MM.1S (cell line): ENCODE measurements around the gene DRICH1.
"Not testable (repeated sequence)": the region's sequence is repeated elsewhere in the genome, so short reads cannot be mapped to it uniquely, and the experiment has no call there.

Experiments
- DNase-seq: peaks from one replicate; pipeline ENCODE4 v3.0.0-alpha.2; 2015
- H2AFZ ChIP-seq: fragments of 300-600 bp; sonication (generic); 2 replicates; pipeline ENCODE4 v1.6.0; 2016; ENCODE audit warnings: antibody characterized with exemption, low read length
- H3F3A ChIP-seq: fragments of 300-600 bp; sonication (generic); 2 replicates; pipeline ENCODE4 v1.6.1; 2016; ENCODE audit warnings: mild to moderate bottlenecking, antibody characterized with exemption, low read length, moderate library complexity, mixed read lengths; ENCODE audit not compliant: insufficient read depth
- H3K27ac ChIP-seq: fragments of 300-600 bp; sonication (generic); 2 replicates; pipeline ENCODE4 v1.5.1; 2016; ENCODE audit warnings: mild to moderate bottlenecking, low read length
- H3K27me3 ChIP-seq: fragments of 300-600 bp; sonication (generic); replicated peaks from 2 replicates; pipeline ENCODE4 v1.6.0; 2016; ENCODE audit warnings: low read length; ENCODE audit not compliant: insufficient read depth
- H3K36me3 ChIP-seq: fragments of 300-600 bp; sonication (generic); replicated peaks from 2 replicates; pipeline ENCODE4 v1.6.1; 2016; ENCODE audit warnings: mild to moderate bottlenecking, low read length, mixed read lengths; ENCODE audit not compliant: insufficient read depth
- H3K4me1 ChIP-seq: fragments of 300-600 bp; sonication (generic); 2 replicates; pipeline ENCODE4 v1.6.1; 2016; ENCODE audit warnings: low read length, mixed read lengths
- H3K4me2 ChIP-seq: fragments of 300-600 bp; sonication (generic); 2 replicates; pipeline ENCODE4 v1.6.0; 2016; ENCODE audit warnings: low read depth, low read length
- H3K4me3 ChIP-seq: fragments of 300-600 bp; sonication (generic); 2 replicates; pipeline ENCODE4 v1.5.1; 2016; ENCODE audit warnings: low read length, mixed read lengths
- H3K79me2 ChIP-seq: fragments of 300-600 bp; sonication (generic); 2 replicates; pipeline ENCODE4 v1.6.1; 2016; ENCODE audit warnings: mixed run types, low read length, mixed read lengths
- H3K9ac ChIP-seq: fragments of 300-600 bp; sonication (generic); 2 replicates; pipeline ENCODE4 v1.6.1; 2016; ENCODE audit warnings: low read length, mixed read lengths
- H3K9me2 ChIP-seq: fragments of 300-600 bp; sonication (generic); replicated peaks from 2 replicates; pipeline ENCODE4 v1.6.1; 2016; ENCODE audit warnings: mild to moderate bottlenecking, low read length, mixed read lengths; ENCODE audit not compliant: insufficient read depth
- H3K9me3 ChIP-seq: fragments of 300-600 bp; sonication (generic); replicated peaks from 2 replicates; pipeline ENCODE4 v1.6.1; 2016; ENCODE audit warnings: mild to moderate bottlenecking, low read length, mixed read lengths; ENCODE audit not compliant: insufficient read depth
- H4K20me1 ChIP-seq: fragments of 300-600 bp; sonication (generic); 2 replicates; pipeline ENCODE4 v1.6.1; 2016; ENCODE audit warnings: mild to moderate bottlenecking, low read length, moderate library complexity, mixed read lengths; ENCODE audit not compliant: insufficient read depth
- CTCF ChIP-seq: fragments of 300-600 bp; sonication (generic); IDR thresholded peaks from 2 replicates; pipeline ENCODE4 v1.5.1; 2016; ENCODE audit warnings: antibody characterized with exemption, low read length, mixed read lengths
- EZH2 ChIP-seq: fragments of 300-600 bp; sonication (generic); optimal IDR thresholded peaks from 2 replicates; pipeline ENCODE3; 2017; ENCODE audit warnings: low read depth, mild to moderate bottlenecking, antibody characterized with exemption, low read length, mixed read lengths
- EZH2phosphoT487 ChIP-seq: fragments of 300-600 bp; sonication (generic); IDR thresholded peaks from 2 replicates; pipeline ENCODE4 v1.6.1; 2018; ENCODE audit warnings: antibody characterized with exemption, low read length

DRICH1 gene

GRCh38 chr22:23673826-23674690 is 41.9 kb upstream of the DRICH1 start:
- H3K9me2 ChIP-seq = no peaks in the 10 kb centered on the region
- no peaks in the 10 kb centered on the region for H4K20me1 ChIP-seq
- H3K4me2 ChIP-seq = no peak overlapping the region
- H3K4me3 ChIP-seq = no peak overlapping the region
- DNase-seq = no peak
- no peak overlapping the region for H3K9ac ChIP-seq
- H3F3A ChIP-seq = no peaks in the 10 kb centered on the region
- H3K9me3 ChIP-seq = no peaks in the 10 kb centered on the region
- no peaks in the 10 kb centered on the region for H3K27me3 ChIP-seq
- H3K4me1 ChIP-seq = no peaks in the 10 kb centered on the region
- no peaks in the 10 kb centered on the region for H3K36me3 ChIP-seq
- H3K27ac ChIP-seq = no peak overlapping the region
- no peaks in the 10 kb centered on the region for H3K79me2 ChIP-seq
- no peak for TF ChIP-seq EZH2
- no peak for TF ChIP-seq CTCF
- TF ChIP-seq EZH2phosphoT487 = no peak
- no peak overlapping the region for H2AFZ ChIP-seq

- Histone ChIP-seq H3K4me3 (no peak overlapping the region), H3K27me3 (no peaks in the 10 kb centered on the region), H3K79me2 (no peaks in the 10 kb centered on the region), H3K4me2 (no peak overlapping the region), H3K27ac (no peak overlapping the region), H3K9me2 (no peaks in the 10 kb centered on the region), H3K9me3 (no peaks in the 10 kb centered on the region), H2AFZ (no peak overlapping the region), H3K36me3 (no peaks in the 10 kb centered on the region), H3K4me1 (no peaks in the 10 kb centered on the region), H4K20me1 (no peaks in the 10 kb centered on the region), H3K9ac (no peak overlapping the region), H3F3A (no peaks in the 10 kb centered on the region)
- no peak for DNase-seq
- TF ChIP-seq CTCF = no peak
- no peak for TF ChIP-seq EZH2phosphoT487
- TF ChIP-seq EZH2 = no peak
These were observed 41.0 kb upstream of the DRICH1 start for GRCh38 chr22:23673050-23673620.

GRCh38 chr22:23672307-23673049 is 40.4 kb upstream of the DRICH1 start:
- H3K9me3 ChIP-seq, H3K79me2 ChIP-seq, H3K9ac ChIP-seq, H3K9me2 ChIP-seq, H3K27me3 ChIP-seq, H3K4me2 ChIP-seq, H3F3A ChIP-seq, H3K4me1 ChIP-seq, DNase-seq, H3K4me3 ChIP-seq, H2AFZ ChIP-seq, H3K27ac ChIP-seq, H3K36me3 ChIP-seq, H4K20me1 ChIP-seq: not testable (repeated sequence)

GRCh38 chr22:23671387-23671786 is 39.3 kb upstream of the DRICH1 start:
- not testable (repeated sequence) for H3K9ac ChIP-seq, H3K36me3 ChIP-seq, H3K27ac ChIP-seq, H3K9me2 ChIP-seq, H3K27me3 ChIP-seq, H2AFZ ChIP-seq, H3F3A ChIP-seq, H3K79me2 ChIP-seq, H4K20me1 ChIP-seq, H3K4me1 ChIP-seq, H3K4me3 ChIP-seq, H3K4me2 ChIP-seq, H3K9me3 ChIP-seq, DNase-seq
